GM21360 (cell line): ENCODE data around the gene STK4.
"Not testable (repeated sequence)": the region's sequence is repeated elsewhere in the genome, so short reads cannot be mapped to it uniquely, and the experiment has no call there.

Experiments used
- ATAC-seq: cut with Tn5 transposase; IDR thresholded peaks from one replicate; pipeline ENCODE4 v1.9.1; 2021; ENCODE audit warnings: mild to moderate bottlenecking, moderate library complexity; ENCODE audit not compliant: unreplicated experiment

Gene STK4

DNA sequence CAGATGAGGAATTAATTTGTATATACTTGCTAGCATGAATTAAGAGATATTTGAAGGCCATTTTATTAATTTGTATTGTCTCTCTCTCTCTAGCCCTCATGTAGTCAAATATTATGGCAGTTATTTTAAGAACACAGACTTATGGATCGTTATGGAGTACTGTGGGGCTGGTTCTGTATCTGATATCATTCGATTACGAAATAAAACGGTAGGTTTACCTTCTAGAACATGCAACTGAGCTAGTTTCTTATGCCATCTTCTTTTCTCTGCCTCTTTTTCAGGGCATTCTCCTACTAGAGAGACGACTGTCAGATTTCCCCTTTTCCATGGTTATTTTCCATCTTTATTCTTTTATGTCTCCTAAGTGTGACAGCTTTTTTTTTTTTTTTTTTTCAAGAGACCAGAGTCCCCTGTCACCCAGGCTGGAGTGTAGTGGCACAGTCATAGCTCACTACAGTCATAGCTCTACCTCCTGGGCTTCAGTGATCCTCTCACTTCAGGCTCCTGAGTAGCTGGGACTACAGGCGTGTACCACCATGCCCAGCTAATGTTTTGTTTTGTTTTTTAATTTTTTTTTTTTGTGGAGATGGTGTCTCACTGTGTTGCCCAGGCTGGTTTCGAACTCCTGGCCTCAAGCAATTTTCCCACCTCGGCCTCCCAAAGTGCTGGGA, 15.6 kb downstream of the STK4 start:
- ATAC-seq = no peak

DNA sequence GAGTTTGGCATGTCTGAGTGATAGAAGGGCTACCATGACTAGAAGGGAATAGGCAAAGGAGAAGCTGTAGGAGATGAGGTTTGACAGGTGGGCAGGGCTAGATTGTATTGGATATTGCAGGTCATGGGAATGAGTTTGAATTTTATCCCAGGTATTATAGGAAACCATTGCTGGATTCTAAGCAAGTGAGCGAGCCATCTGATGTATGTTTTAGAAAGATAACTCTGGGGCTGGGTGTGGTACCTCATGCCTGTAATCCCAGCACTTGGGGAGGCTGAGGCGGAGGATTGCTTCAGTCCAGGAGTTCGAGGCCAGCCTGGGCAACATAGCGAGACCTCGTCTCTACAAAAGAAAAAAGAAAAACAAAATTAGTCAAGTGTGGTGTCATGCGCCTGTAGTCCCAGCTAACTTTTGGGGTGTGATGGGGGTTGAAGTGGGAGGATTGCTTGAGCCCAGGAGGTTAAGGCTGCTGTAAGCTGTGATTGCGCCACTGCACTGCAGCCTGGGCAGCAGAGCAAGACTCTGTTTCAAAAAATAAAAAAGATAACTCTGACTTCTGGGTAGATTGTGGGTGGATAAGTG, 16.9 kb downstream of the STK4 start:
- no peak for ATAC-seq

DNA sequence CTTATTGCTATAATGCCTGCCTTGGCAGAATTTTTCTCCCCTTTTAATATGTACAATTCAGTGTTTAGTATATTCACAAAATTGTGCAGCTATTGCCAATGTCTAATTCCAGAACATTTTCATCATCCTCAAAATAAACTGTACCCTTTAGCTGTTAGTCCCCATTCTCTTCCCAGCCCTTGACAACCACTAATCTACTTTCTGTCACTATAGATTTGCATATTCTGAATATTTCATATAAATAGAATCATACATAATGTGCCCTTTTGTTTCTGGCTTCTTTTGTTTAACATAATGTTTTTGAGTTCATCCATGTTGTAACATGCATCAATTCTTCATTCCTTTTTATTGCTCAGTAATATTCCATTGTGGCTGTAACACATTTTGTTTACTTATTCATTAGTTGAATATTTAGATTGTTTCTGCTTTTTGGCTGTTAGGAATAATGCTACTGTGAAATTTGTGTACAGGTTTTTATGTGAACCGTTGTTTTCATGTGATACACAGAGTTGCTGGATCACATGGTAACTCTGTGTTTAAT, 22.4 kb downstream of the STK4 start:
- ATAC-seq = no peak

DNA sequence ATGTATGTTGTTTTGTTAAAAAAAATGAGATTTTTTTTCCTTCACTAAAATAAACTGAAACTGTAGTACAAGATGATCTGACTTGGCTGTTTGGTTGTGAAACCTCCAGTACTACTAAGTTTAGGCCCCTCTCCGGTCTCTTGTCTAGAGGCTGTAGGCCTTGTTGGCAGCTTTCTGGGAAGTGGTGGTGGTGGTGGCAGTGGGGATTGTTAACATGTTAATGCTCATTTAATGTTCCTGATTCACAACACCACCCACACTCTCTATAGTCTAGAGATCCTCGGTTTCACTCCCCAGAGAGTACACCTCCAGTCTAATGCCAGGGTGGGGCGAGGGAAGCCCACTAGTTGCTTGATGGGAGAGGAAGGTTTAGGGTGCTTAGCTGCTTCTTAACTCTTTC, 24.1 kb downstream of the STK4 start:
- ATAC-seq = no peak

DNA sequence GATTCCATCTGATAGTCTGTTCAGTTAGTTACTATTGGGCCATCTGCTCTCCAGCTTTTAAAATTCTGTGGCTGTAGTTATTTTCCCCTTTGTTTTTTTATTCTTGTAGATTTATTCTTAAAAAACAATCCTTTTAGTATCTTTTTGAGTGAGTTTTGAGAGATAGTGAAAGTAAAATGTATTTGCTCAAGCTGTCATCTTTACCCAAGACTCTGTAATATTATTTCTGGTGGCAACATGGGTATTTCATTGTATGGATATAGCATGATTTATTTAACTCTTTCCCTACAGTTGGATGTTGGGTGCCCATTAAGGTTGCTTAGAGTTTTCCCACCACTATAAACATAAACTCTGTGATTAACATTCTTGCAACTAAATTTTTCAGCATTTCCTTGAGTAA, 24.6 kb downstream of the STK4 start:
- ATAC-seq = no peak

DNA sequence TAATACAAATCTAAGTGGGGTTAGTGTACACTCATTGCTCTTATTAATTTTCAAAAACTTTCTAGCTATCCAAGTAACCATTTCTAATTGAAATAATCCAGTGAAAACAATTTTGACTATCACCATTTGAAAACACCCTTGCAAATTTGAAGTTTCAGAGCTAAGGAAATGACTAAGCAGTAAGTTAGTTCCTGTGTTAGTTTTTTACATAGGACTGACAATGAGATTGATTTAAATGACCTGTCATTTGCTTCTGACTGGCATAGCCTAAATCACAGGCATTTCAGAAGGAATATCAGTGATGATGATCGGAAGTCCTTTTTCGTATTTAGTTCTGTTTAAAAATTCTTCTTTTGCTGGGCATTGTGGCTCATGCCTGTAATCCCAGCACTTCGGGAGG, 27.0 kb downstream of the STK4 start:
- ATAC-seq = no peak

DNA sequence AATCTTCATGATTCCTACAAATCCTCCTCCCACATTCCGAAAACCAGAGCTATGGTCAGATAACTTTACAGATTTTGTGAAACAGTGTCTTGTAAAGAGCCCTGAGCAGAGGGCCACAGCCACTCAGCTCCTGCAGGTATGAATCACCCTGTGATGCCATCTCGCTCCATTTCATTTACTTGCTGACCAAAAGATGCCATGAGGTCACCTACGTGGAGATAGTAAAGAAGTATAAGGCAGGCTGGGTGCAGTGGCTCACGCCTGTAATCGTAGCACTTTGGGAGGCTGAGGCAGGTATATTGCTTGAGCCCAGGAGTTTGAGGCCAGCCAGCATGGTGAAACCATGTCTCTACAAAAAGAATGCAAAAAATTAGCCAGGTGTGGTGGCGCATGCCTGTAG, 30.9 kb downstream of the STK4 start:
- ATAC-seq = no peak

DNA sequence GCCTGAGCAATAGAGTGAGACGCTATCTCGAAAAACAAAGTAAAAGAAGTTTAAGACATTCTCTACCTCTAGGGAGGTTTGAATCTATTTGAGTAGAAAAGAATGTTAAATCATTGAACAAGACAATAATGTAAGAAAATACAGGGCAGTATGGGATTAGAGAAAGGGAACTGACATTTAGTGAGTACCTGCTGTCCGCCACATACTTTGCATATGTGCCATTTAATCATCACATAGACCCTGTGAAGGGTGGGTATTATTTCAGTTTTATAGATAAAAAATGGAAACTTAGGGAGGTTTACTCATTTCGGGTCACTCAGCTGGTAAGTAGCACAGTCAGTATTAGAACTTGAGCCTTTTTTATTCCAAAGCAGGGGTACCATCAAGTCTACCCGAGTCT, 31.4 kb downstream of the STK4 start:
- no peak for ATAC-seq

DNA sequence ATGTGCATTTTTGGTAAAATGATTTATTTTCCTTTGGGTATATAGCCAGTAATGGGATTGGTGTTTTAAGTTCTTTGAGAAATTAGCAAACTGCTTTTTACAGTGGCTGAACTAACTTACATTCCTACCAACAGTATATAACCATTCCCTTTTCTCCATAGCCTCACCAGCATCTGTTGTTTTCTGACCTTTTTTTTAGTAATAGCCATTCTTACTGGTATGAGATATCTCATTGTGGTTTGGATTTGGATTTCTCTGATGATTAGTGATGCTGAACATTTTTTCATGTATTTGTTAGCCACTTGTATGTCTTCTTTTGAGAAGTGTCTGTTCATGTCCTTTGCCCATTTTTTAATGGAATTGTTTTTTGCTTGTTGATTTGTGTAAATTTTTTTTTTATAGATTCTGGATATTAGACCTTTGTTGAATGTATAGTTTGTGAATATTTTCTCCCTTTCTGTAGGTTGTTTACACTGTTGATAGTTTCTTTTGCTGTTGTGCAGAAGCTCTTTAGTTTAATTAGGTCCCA, 42.3 kb downstream of the STK4 start:
- ATAC-seq = no peak

DNA sequence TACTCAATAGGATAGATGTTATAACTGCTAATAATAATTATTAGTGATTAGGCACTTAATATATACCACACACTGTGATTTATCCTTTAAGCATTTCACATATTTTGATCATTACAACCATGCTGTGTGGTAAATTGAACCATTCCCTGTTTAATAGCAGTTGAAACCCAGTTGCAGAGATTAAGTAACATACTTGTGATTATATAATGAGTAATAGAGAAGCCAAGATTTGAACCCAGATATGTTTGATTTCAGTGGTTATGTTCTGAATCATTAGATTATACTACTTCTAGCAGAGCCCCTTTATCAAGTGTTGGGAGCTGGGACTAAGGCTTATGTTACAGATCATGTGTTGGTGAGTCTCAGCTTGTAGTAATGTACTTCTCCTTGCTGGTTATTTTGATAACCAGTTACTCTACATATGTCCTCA, 44.1 kb downstream of the STK4 start:
- no peak for ATAC-seq

DNA sequence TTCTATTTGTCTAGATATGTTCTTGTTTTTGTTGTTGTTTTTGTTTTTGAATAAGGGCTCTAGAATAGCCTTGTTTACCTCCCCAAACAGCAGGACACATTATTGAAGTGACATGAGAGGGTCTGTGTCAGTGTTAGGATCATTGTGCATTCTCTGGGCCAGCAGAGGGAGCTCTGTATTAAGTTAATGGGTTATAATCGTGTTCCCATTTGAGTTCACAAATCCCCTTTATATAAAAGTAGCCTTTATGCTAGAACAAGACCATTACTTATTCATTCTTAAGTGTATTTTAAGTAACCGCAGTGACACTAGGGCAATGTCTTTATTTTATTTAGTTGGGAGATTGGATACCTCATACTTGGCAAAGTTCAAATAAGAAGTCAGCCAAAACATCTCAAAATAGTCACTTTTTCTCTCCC, 44.8 kb downstream of the STK4 start:
- ATAC-seq = no peak

DNA sequence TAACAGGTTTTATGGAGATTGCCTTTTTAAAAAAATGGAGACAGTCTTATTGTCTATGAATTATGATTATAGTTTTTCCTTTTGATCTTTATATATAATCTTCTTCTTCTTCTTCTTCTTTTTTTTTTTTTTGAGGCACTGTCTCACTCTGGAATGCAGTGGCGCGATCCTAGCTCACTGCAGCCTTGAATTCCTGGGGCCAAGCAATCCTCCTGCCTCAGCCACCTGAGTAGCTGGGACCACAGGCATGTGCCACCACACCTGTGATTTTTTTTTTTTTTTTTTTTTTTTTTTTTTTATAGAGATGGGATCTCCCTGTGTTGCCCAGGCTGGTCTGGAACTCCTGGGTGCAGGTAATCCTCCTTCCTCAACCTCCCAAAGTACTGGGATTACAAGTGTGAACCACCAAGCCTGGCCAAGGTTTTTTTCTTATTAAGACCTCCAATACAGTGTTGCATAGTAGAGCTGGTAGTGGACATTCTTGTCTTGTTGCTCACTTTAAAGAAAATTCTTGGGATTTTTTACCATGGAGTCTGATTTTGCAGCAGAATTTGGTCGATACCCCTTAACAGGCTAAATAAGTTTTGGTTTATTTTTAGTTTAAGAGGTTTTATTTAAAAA, 46.5 kb downstream of the STK4 start:
- ATAC-seq = no peak

DNA sequence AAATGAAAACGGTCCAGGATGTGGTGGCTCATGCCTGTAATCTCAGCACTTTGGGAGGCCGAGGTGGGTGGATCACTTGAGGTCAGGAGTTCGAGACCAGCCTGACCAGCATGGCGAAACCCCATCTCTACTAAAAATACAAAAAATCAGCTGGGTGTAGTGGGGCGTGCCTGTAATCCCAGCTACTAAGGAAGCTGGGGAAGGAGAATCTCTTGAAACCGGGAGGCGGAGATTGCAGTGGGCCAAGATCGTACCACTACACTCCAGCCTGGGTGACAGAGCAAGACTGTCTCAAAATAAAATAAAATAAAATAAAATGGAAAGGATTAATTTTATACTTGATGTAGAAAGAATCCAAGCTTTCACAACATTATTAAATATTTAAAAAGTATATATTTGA, 47.8 kb downstream of the STK4 start:
- not testable (repeated sequence) for ATAC-seq

DNA sequence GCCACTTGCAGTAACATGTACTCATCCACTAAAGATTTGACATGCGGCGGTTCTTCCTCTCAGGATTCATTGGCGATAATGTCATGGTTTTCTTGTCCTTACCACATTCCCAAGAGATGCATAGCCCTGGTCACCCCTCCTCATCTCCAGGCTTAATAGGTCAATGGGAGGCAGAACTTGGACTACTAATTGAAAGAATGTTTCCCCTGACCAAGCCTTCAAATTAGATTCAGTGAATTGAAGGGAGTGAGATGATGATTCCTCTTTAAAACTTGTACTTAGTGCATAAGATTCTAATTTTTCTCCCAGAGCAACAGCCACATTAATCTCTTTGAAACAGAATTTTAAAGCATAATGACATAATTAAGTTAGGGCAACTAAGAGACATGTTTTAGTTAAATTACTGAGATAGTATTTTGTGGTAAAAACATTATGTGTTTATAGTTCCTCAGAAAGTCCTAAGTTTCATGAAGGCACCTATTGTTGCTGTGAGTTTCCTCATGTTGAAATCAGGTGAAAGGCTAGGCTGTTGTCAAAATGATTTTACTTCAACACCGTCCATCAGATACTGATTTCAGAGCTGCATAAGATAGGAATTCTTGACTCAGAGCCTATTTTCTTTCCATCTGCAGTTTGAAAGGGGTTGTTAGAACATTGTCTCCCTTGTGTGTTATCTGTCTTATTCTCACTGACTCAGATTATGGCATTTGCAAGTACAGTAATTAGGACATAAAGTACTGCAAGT, 48.5 kb downstream of the STK4 start:
- ATAC-seq = no peak

DNA sequence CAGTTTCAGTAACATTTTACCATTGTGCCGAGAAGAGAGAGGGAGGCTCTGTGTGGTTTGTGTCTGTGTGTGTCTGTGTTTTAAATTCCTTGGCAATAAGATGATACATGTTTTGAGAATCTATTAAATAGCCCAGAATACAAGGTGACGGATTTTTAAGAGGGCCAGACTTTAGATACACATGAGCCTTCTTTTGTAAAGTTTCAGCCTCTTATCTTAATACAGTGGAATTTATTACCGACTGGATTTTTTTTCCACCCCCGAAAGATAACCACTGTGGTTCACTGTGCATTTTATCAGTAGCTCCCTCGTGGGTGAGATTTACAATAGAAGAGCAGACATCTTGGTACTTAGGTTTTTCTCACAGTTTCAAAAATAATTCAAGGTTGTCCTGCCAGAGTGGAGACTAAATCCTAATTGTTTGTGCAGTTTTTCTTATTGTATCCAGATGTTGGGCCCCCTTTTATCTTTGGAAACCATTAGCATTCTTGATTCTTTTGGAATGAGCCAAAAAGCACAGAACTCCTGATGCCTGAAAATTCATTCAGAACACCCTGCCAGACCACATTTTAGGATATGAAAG, 49.9 kb downstream of the STK4 start:
- ATAC-seq = no peak

DNA sequence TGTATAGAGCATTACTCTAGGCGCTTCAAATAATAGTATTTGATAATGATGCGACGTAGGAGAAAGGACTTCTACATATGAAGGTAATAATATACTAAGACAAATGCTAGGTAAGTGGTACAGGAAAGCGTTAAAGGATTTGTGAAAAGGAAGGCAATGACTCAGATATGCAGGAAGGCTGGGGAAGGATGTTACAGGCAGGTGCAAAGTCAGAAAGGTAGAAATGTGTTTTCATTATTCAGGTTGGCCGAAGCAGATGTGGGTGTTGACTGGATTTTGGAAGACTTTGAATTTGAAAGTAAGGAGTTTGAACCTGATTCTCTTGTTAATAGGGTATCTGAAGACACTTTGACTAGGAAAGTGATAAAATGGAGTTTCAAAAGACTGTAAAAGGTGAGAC, 51.0 kb downstream of the STK4 start:
- no peak for ATAC-seq

DNA sequence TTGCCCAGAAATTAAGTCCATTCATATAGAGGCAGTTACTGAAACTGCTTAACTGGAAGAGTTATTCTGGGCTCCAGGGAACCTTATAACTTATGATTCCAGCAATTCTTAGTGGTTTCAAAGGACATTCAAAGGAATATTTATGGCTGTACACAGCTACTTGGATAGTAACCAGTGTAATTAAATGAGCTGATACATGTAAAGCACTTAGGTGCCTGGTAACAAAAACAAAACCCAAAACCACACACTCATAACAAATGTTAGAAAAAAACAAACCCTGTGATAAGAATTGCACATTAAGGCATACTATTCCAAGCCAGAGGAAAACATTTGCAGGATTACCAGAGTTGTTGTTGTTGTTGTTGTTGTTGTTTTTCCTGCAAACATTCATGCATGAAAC, 51.5 kb downstream of the STK4 start:
- no peak for ATAC-seq

DNA sequence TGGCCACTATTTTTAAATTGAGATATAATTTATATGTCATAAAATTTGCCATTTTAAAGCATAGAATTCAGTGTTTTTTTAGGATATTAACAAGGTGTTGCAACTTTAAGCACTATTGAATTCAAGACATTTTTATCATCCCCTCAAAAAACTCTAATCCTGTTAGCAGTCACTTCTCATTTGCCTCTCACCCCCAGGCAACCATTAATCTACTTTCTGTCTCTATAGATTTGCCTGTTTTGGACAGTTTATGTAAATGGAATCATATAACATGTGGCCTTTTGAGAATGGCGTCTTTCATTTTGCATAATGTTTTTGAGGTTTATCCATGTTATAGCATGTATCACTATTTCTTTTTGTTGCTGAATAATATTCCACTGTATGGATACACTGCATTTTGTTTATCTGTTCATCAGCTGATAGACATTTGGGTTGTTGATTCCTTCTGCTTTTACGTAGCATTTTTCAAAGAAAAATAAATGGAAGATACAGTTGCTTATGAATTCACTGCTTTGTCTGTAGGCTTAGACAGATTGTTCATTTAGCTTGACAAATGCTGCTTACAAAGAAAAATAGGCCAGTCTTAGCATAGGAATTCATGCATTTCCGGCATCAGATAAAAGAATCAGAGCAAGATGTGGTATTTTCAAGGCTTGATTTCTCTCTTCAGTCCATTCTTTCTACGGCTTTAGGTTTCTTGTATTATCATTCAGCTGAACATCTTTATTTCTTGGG, 52.9 kb downstream of the STK4 start:
- no peak for ATAC-seq

DNA sequence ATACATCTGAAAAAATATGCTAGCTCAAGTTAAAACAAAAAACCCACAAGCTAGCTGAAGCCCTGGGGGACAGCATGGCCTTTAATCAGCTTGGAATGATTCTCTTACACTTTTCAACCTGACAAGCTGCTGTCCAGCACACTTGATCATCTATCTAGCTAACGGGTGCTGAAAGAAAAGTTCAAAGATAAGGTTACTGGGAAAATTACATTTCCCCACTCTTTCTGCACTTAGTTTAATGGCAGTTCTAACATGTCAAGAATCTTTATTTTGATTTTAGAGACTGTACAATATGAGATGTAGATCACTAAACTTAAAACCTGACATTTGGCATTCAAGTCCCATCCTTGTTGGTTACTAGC, 53.4 kb downstream of the STK4 start:
- ATAC-seq = no peak

DNA sequence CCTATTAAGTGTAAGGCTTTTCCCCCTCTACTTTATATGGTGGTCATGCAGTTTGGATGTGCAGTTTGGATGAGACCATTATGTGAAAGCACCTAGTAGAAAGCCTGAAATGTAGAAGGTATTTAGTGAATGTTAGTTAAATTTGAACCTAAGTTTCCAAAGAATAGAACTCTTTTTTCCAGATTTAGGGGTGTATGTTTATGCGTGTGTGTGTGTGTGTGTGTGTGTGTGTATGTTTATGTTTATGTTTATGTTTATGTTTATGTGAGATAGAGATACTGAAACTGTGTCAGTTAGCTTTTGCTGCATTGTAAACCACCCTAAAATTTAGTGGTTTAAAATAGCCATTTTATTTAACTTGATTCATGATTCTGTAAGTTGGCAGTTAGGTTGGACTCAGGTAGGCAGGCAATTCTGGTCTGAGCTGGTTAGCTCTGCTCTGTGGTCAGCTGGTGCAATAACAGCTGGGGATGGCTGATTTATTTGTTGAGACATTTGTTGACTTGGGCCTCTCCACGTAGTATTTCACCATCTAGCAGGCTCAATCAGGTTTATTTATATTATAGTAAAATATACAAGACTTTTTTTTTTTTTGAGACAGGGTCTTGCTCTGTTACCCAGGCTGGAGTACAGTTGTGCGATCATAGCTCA, 54.0 kb downstream of the STK4 start:
- no peak for ATAC-seq
